SK-N-SH (cell line): ENCODE data around the gene MB21D2. TPM values are rescaled to one million over a fixed set of nuclear protein-coding genes. Genes with fewer than 3 reads are reported as not detected.

Experiments
- CTCF ChIA-PET: fragments of 300-600, 350-600 bp; formaldehyde crosslinking; extraction: SDS; loops from one replicate; lab custom pipeline; 2021; lab: Yijun Ruan, JAX
- POLR2A ChIA-PET: fragments of 350-600 bp; sonication (Branson Sonifier 250); formaldehyde crosslinking; extraction: SDS; loops from one replicate; lab custom pipeline; 2020; ENCODE audit warnings: antibody characterized with exemption, inconsistent platforms; lab: Yijun Ruan, JAX
- DNase-seq: peaks from one replicate; pipeline ENCODE4 v3.0.0; 2012
- H2AFZ ChIP-seq: fragments of 200-600 bp; sonication (generic); 2 replicates; pipeline ENCODE4 v1.8.1; 2016; ENCODE audit warnings: antibody characterized with exemption, mild to moderate bottlenecking, low read depth
- H3F3A ChIP-seq: fragments of 200-600 bp; sonication (generic); replicated peaks from 2 replicates; pipeline ENCODE3; 2016; ENCODE audit warnings: antibody characterized with exemption, mild to moderate bottlenecking; ENCODE audit not compliant: insufficient read depth
- H3K27ac ChIP-seq, 2 experiments: fragments of 200-500 bp in 1 of 2; fragments of 200-600 bp in 1 of 2; sonication (Bioruptor generic) in 1 of 2; sonication (generic), shearing (Covaris generic) in 1 of 2; 2 replicates each; pipeline versions ENCODE4 v1.5.1 to v1.6.1; 2014 to 2016; ENCODE audit warnings: low read depth in 2 of 2, inconsistent platforms in 1 of 2, low read length in 1 of 2, mild to moderate bottlenecking in 1 of 2, mixed read lengths in 1 of 2
- H3K27me3 ChIP-seq: fragments of 200-600 bp; sonication (generic), shearing (Covaris generic); 2 replicates; pipeline ENCODE4 v1.6.1; 2016; ENCODE audit warnings: mixed run types; ENCODE audit not compliant: insufficient read depth
- H3K36me3 ChIP-seq, 2 experiments: fragments of 200-500 bp in 1 of 2; fragments of 200-600 bp in 1 of 2; sonication (Bioruptor generic) in 1 of 2; sonication (generic) in 1 of 2; replicated peaks in 1 of 2; 2 replicates each; pipeline versions ENCODE3 to v1.5.1; 2014 to 2016; ENCODE audit warnings: low read length in 1 of 2, mild to moderate bottlenecking in 1 of 2; ENCODE audit not compliant: insufficient read depth in 2 of 2, control insufficient read depth in 1 of 2
- H3K4me1 ChIP-seq, 2 experiments: fragments of 200-500 bp in 1 of 2; fragments of 200-600 bp in 1 of 2; sonication (Bioruptor generic) in 1 of 2; sonication (generic), shearing (Covaris generic) in 1 of 2; 2 replicates each; pipeline versions ENCODE4 v1.5.1 to v1.6.1; 2014 to 2016; ENCODE audit warnings: low read depth in 1 of 2, low read length in 1 of 2, mixed run types in 1 of 2; ENCODE audit not compliant: insufficient read depth in 2 of 2, control insufficient read depth in 1 of 2
- H3K4me2 ChIP-seq: fragments of 200-600 bp; sonication (generic), shearing (Covaris generic); 2 replicates; pipeline ENCODE4 v1.6.1; 2017; ENCODE audit warnings: mixed run types
- H3K4me3 ChIP-seq, 2 experiments: fragments of 200-500 bp in 1 of 2; fragments of 200-600 bp in 1 of 2; sonication (Bioruptor generic) in 1 of 2; sonication (generic), shearing (Covaris generic) in 1 of 2; 2 replicates each; pipeline versions ENCODE4 v1.5.1 to v1.8.1; 2014 to 2016; ENCODE audit warnings: low read depth in 2 of 2, inconsistent platforms in 1 of 2, low read length in 1 of 2, mild to moderate bottlenecking in 1 of 2, mixed read lengths in 1 of 2, moderate library complexity in 1 of 2
- H3K79me2 ChIP-seq: fragments of 200-600 bp; sonication (generic); 2 replicates; pipeline ENCODE4 v1.8.1; 2017; ENCODE audit warnings: mild to moderate bottlenecking; ENCODE audit not compliant: insufficient read depth
- H3K9ac ChIP-seq: fragments of 200-600 bp; sonication (generic); 2 replicates; pipeline ENCODE4 v1.6.1; 2017; ENCODE audit warnings: mixed run types
- H3K9me2 ChIP-seq: fragments of 200-600 bp; sonication (generic); 2 replicates; pipeline ENCODE4 v1.6.1; 2017; ENCODE audit warnings: mixed run types
- H3K9me3 ChIP-seq: fragments of 200-600 bp; sonication (generic); 2 replicates; pipeline ENCODE4 v1.6.1; 2017; ENCODE audit warnings: mixed run types, mild to moderate bottlenecking, moderate library complexity
- H4K20me1 ChIP-seq: fragments of 200-600 bp; sonication (generic); 2 replicates; pipeline ENCODE4 v1.6.1; 2017; ENCODE audit warnings: mild to moderate bottlenecking, mixed run types; ENCODE audit not compliant: insufficient read depth
- CHD2 ChIP-seq: fragments of 150-350 bp; IDR thresholded peaks from 2 replicates; pipeline ENCODE4 v1.6.1; 2018; ENCODE audit warnings: low read length; ENCODE audit not compliant: partially characterized antibody
- ELF1 ChIP-seq: IDR thresholded peaks from 2 replicates; pipeline ENCODE4 v1.4.0; 2012
- EP300 ChIP-seq, 2 experiments: IDR thresholded peaks; 2 replicates each; pipeline versions ENCODE4 v1.4.0 to v1.6.1; 2012; ENCODE audit warnings: borderline replicate concordance in 1 of 2, low read depth in 1 of 2, low read length in 1 of 2
- FOXJ3 ChIP-seq: sonication (generic); formaldehyde crosslinking; IDR thresholded peaks from 2 replicates; pipeline ENCODE4 v1.5.1; 2020; ENCODE audit warnings: mild to moderate bottlenecking, missing genetic modification reagents
- FOXM1 ChIP-seq: IDR thresholded peaks from 2 replicates; pipeline ENCODE4 v1.4.0; 2012; ENCODE audit warnings: low read depth, mild to moderate bottlenecking
- GATA2 ChIP-seq: sonication (generic); formaldehyde crosslinking; IDR thresholded peaks from 2 replicates; pipeline ENCODE4 v1.5.0; 2020; ENCODE audit warnings: mild to moderate bottlenecking, missing genetic modification reagents
- JUND ChIP-seq: IDR thresholded peaks from 2 replicates; pipeline ENCODE4 v1.4.0; 2012
- MAX ChIP-seq: IDR thresholded peaks from 2 replicates; pipeline ENCODE4 v1.4.0; 2012; ENCODE audit warnings: low read depth
- MEF2A ChIP-seq: IDR thresholded peaks from 2 replicates; pipeline ENCODE4 v1.4.0; 2012; ENCODE audit warnings: low read depth, borderline replicate concordance
- MXI1 ChIP-seq: IDR thresholded peaks from 2 replicates; pipeline ENCODE4 v1.6.1; 2012; ENCODE audit warnings: mild to moderate bottlenecking, low read depth, low read length, improper control_type of control experiment
- NFIC ChIP-seq: IDR thresholded peaks from 2 replicates; pipeline ENCODE4 v1.4.0; 2012; ENCODE audit warnings: borderline replicate concordance
- PBX3 ChIP-seq: IDR thresholded peaks from 2 replicates; pipeline ENCODE4; 2012
- RCOR1 ChIP-seq: fragments of 150-350 bp; IDR thresholded peaks from 2 replicates; pipeline ENCODE4 v1.6.1; 2017; ENCODE audit warnings: antibody characterized with exemption, low read length
- RXRA ChIP-seq: IDR thresholded peaks from 2 replicates; pipeline ENCODE4 v1.4.0; 2012; ENCODE audit warnings: low read depth, mild to moderate bottlenecking, borderline replicate concordance
- TAF1 ChIP-seq: IDR thresholded peaks from 2 replicates; pipeline ENCODE4 v1.6.1; 2012; ENCODE audit warnings: low read depth, mild to moderate bottlenecking, low read length, moderate library complexity, borderline replicate concordance
- ZBTB33 ChIP-seq: IDR thresholded peaks from 2 replicates; pipeline ENCODE4 v1.4.0; 2012; ENCODE audit warnings: low read depth, borderline replicate concordance
- WGBS: methylation state at CpG from one replicate; pipeline ENCODE4 v1.1.6; 2017; ENCODE audit warnings: low lambda C conversion rate; 5-methylcytosine and 5-hydroxymethylcytosine counted together
- polyA plus RNA-seq, 3 experiments: library from polyadenylated mRNA; depleted of rRNA; stranded (reverse); fragments of >200 nt; gene quantifications; 2 replicates each; pipeline ENCODE4 v1.2.3, GENCODE V29; 2012
- TF ChIP-seq, protein P1 (sequence below): IDR thresholded peaks from 2 replicates; pipeline ENCODE4 v1.4.0; 2012; ENCODE audit warnings: low read depth, borderline replicate concordance
- TF ChIP-seq, protein P2 (sequence below): IDR thresholded peaks from 2 replicates; pipeline ENCODE4 v1.6.1; 2012; ENCODE audit warnings: mild to moderate bottlenecking, low read depth, low read length, moderate library complexity
- TF ChIP-seq, protein P3 (sequence below): fragments of 150-350 bp; IDR thresholded peaks from 2 replicates; pipeline ENCODE4 v1.6.1; 2016; ENCODE audit warnings: mild to moderate bottlenecking, low read depth, low read length

MB21D2 gene
- polyA plus RNA-seq, 1 of the 3 experiments (the other 2 are of a cell fraction): 12.7 TPM

- DNase-seq: peak; percentile 32
- H3K27me3 ChIP-seq: no peaks in the 10 kb centered on the region
- WGBS: 88% methylated on average over 7 of the region's 7 CpGs
- no peak overlapping the region for H2AFZ ChIP-seq
- no peak overlapping the region for H3K27ac ChIP-seq
- H4K20me1 ChIP-seq: peaks cover 19% of the 10 kb centered on the region
- no peak overlapping the region for H3K4me3 ChIP-seq
- no peak overlapping the region for H3K9ac ChIP-seq
- peaks cover 80% of the 10 kb centered on the region for H3K79me2 ChIP-seq
- CTCF ChIA-PET: interaction anchor here (0.6 to 1.0 kb wide), 5 partner anchors 10 to 184 kb away, joined by 3 to 4 read pairs (median 3); no protein-coding TSS in a partner anchor
- peaks cover 2% of the 10 kb centered on the region for H3F3A ChIP-seq
- H3K4me2 ChIP-seq: no peak overlapping the region
- H3K4me1 ChIP-seq: peaks cover 0 to 3% of the 10 kb centered on the region in 2 experiments; a peak in 1 of 4 replicates
- H3K36me3 ChIP-seq: peaks cover 0 to 7% of the 10 kb centered on the region in 2 experiments
- H3K9me3 ChIP-seq: no peaks in the 10 kb centered on the region
- no peak for TF ChIP-seq NFIC
- TF ChIP-seq RXRA: no peak
- TF ChIP-seq ELF1: no peak
- TF ChIP-seq RCOR1: peak; percentile 70
- peak in 1 of 2 experiments; percentile 69; a peak in 2 of 4 replicates for TF ChIP-seq EP300 (IDR thresholded peaks at IDR 0.05; ENCODE audit: borderline replicate concordance in 1 of 2, low read depth in 1 of 2, low read length in 1 of 2)
- 0 out of 2 replicates have a peak, but pooled peaks have one; percentile 21 for TF ChIP-seq GATA2 (CRISPR knock-in tag)
- peak; percentile 56; the same call in 1 of the 2 replicates for TF ChIP-seq MXI1
- no peak for TF ChIP-seq FOXJ3 (CRISPR knock-in tag)
- TF ChIP-seq TAF1: no peak
- TF ChIP-seq JUND: no peak
- TF ChIP-seq PBX3: no peak
- TF ChIP-seq, protein P1, sequence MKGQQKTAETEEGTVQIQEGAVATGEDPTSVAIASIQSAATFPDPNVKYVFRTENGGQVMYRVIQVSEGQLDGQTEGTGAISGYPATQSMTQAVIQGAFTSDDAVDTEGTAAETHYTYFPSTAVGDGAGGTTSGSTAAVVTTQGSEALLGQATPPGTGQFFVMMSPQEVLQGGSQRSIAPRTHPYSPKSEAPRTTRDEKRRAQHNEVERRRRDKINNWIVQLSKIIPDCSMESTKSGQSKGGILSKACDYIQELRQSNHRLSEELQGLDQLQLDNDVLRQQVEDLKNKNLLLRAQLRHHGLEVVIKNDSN: no peak
- no peak for TF ChIP-seq MAX
- TF ChIP-seq MEF2A: no peak
- TF ChIP-seq, all 33 proteins: peak for 4
- H3K9me2 ChIP-seq: no peaks in the 10 kb centered on the region
- POLR2A ChIA-PET: no interaction called here
These were observed 60.4 kb downstream of the MB21D2 start for GRCh38 chr3:192857260-192857661.

DNA sequence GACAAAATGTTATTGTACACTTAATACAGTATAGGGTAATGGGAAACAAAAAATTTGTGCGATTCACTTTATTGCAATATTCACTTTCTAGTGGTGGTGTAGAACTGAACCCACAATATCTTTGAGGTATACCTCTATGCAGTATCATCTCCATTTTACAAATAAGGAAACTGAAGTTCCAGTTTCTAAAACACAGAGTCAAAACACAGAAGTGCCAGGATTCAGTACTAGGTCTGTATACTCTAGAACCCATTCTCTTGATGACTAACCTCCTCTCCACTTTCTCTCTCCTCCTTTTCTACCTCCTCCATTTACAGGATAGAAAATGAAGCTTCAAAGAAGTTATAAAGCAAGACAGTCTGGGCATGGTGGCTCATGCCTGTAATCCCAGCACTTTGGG is 62.2 kb downstream of the MB21D2 start:
- H3K4me3 ChIP-seq: no peak overlapping the region
- WGBS: 88% methylated on average over 1 of the region's 1 CpG
- H3K27ac ChIP-seq: no peak overlapping the region
- no peaks in the 10 kb centered on the region for H3K9me2 ChIP-seq
- DNase-seq: no peak
- H4K20me1 ChIP-seq: peaks cover 35% of the 10 kb centered on the region
- no peak overlapping the region for H3K4me2 ChIP-seq
- no peak overlapping the region for H3K9ac ChIP-seq
- peaks cover 10% of the 10 kb centered on the region for H3F3A ChIP-seq
- peaks cover 0 to 7% of the 10 kb centered on the region in 2 experiments for H3K36me3 ChIP-seq
- H3K79me2 ChIP-seq: peaks cover 75% of the 10 kb centered on the region
- CTCF ChIA-PET: interaction anchor here (1.3 kb wide), 1 partner anchor 9 kb away, joined by 4 read pairs; no protein-coding TSS in a partner anchor
- H3K27me3 ChIP-seq: no peaks in the 10 kb centered on the region
- H3K4me1 ChIP-seq: peaks cover 6 to 7% of the 10 kb centered on the region in 2 experiments; a peak in 2 of 4 replicates
- H2AFZ ChIP-seq: no peak overlapping the region
- POLR2A ChIA-PET: no interaction called here
- no peaks in the 10 kb centered on the region for H3K9me3 ChIP-seq
- no peak for TF ChIP-seq EP300 (IDR thresholded peaks at IDR 0.05; ENCODE audit: borderline replicate concordance in 1 of 2, low read depth in 1 of 2, low read length in 1 of 2)
- TF ChIP-seq ZBTB33: no peak
- no peak for TF ChIP-seq FOXJ3 (CRISPR knock-in tag)
- TF ChIP-seq, protein P2, sequence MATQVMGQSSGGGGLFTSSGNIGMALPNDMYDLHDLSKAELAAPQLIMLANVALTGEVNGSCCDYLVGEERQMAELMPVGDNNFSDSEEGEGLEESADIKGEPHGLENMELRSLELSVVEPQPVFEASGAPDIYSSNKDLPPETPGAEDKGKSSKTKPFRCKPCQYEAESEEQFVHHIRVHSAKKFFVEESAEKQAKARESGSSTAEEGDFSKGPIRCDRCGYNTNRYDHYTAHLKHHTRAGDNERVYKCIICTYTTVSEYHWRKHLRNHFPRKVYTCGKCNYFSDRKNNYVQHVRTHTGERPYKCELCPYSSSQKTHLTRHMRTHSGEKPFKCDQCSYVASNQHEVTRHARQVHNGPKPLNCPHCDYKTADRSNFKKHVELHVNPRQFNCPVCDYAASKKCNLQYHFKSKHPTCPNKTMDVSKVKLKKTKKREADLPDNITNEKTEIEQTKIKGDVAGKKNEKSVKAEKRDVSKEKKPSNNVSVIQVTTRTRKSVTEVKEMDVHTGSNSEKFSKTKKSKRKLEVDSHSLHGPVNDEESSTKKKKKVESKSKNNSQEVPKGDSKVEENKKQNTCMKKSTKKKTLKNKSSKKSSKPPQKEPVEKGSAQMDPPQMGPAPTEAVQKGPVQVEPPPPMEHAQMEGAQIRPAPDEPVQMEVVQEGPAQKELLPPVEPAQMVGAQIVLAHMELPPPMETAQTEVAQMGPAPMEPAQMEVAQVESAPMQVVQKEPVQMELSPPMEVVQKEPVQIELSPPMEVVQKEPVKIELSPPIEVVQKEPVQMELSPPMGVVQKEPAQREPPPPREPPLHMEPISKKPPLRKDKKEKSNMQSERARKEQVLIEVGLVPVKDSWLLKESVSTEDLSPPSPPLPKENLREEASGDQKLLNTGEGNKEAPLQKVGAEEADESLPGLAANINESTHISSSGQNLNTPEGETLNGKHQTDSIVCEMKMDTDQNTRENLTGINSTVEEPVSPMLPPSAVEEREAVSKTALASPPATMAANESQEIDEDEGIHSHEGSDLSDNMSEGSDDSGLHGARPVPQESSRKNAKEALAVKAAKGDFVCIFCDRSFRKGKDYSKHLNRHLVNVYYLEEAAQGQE: no peak
- no peak for TF ChIP-seq FOXM1
- TF ChIP-seq RXRA: no peak
- no peak for TF ChIP-seq CHD2
- TF ChIP-seq, protein P3, sequence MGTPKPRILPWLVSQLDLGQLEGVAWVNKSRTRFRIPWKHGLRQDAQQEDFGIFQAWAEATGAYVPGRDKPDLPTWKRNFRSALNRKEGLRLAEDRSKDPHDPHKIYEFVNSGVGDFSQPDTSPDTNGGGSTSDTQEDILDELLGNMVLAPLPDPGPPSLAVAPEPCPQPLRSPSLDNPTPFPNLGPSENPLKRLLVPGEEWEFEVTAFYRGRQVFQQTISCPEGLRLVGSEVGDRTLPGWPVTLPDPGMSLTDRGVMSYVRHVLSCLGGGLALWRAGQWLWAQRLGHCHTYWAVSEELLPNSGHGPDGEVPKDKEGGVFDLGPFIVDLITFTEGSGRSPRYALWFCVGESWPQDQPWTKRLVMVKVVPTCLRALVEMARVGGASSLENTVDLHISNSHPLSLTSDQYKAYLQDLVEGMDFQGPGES: no peak
